Stimulated activated CD4-positive, alpha-beta T cell treated with anti-CD3 and anti-CD28 coated beads, Interleukin-12 subunit alpha, Interleukin-12 subunit beta, amount 100 ng/mL, for 4 hours (primary cell): ENCODE results near the gene MRGPRD.

ENCODE experiments used
- DNase-seq: peaks from one replicate; pipeline ENCODE4 v3.0.0-alpha.2; 2020

Gene MRGPRD

DNA sequence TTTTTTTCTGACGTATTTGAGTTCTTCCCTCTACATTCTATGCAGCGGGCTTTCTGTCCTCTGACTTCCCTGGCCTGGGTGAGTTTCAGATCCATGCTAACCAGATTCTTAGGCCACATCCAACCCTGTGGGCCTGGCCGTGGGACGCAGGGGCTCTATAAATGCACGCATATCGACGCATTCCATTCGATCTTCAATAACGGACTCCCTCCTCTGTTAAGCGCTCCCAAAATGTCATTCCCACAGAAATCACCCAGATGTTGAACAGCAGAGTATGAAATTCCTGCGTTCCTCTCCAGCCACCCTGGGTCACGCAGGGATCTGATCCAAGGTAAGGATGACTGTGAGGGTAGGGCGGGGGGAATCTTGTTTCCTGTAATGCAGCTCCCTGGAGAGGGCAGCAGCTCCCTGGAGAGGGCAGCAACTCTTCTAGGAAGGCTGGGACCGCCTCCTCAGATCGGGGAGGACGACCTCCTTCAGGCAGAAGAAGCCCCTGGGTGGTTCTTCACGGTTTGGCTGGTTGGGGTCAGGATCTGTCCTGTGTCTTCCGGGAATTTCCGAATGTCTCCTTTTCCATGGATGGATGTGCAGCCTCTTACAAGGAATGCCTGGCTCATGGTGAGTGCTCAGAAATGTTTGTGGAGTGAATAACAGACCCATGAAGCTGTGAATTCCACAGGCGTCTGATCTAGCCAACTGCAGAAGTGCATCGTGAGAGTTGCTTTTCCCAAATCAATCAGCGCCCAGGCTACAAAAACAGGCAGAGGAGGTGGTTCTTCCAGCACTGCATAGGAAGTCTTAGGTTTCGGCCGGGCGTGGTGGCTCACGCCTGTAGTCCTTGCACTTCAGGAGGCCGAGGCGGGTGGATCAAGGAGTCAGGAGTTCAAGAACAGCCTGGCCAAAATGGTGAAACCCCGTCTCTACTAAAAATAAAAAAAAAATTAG lies 12.2 kb downstream of the MRGPRD start:
- DNase-seq = no peak

- no peak for DNase-seq
Measured at GRCh38 chr11:68966894-68967780, 13.6 kb downstream of the MRGPRD start.

DNA sequence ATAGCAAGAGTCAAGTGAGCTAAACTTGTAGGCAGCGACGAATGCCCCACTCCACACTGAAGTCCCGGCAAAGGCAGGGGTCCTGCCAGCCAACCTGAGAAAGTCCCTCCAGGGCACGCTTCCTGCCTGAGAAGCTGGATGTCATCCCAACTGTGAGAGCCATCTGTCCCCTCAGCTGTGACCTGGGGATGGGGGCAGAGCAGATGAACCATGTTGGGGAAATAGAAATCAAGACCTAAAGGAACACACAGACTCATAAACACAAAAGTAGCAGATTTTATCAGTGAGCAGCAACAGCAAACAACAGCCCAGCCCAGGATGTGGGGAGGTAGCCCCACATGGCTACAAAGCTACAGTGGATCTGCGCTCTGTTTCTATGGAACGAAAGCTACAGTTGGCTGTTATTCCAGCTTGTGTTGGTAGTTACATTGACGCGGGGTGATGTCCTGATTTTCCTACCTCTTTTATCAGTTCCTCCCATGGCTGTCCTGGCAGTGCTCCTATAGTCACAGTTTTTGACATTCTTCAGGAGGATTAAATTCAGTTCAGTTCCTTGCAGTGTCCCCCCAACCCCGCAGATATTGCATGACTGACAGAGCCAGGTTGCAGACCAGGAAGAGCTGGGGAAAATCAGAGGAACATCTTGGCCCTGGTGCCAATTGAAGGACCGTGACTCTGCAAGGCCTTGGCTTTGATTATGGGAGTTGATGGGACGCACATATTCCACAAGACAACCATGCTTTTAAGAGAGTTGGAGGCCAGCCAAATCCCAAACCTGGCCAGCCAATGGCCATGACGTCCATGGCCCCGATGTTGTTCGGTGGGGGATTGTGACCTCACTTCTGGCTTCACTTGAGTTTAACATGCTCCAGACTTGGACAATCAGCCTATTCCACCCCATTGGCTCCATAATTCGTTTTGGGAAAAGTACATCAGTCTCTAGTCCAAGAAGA lies 14.6 kb downstream of the MRGPRD start:
- DNase-seq = no peak

DNA sequence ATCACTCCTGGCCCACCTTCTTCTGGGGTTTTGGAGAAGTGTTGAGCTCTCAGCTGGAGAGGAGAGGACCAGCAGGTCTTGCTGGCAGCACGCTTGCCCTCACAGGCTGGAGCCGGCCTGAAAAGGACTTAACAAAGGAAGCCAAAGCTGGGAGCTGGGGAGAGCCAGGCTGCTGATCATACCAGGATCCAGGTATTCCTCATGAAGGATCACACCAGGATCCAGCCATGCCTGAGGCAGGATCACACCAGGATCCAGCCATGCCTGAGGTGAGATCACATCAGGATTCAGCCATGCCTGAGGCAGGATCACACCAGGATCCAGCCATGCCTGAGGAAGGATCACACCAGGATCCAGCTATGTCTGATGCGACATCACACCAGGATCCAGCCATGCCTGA lies 17.0 kb downstream of the MRGPRD start:
- no peak for DNase-seq

DNA sequence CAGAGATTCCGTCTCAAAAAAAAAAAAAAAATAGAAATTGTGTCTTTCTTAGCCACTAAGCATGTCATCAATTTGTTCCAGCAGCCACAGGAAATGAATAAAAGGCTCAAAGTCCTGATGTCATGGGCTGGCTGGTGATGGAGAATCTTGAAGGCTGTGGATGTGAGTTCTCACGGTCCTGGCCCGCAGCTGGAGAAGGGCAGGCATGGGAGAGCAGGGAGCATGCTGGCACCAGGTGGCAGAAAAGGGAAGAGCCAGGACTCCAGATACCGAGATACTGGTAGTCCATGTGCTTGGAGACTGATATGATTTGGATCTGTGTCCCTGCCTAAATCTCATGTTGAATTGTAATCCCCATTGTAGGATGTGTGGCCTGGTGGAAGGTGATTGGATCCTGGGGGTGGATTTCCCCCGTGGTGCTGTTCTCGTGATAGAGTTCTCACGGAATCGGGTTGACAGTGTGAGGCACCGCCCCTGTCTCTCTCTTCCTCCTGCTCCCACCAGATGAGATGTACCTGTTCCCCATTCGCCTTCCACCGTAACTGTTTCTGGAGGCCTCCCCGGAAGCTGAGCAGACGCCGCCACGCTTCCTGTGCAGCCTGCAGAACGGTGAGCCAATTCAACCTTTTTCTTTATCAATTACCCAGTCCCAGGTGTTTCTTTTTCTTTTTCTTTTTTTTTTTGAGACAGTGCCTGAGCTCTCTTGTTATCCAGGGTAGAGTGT lies 18.1 kb downstream of the MRGPRD start:
- DNase-seq = no peak

DNA sequence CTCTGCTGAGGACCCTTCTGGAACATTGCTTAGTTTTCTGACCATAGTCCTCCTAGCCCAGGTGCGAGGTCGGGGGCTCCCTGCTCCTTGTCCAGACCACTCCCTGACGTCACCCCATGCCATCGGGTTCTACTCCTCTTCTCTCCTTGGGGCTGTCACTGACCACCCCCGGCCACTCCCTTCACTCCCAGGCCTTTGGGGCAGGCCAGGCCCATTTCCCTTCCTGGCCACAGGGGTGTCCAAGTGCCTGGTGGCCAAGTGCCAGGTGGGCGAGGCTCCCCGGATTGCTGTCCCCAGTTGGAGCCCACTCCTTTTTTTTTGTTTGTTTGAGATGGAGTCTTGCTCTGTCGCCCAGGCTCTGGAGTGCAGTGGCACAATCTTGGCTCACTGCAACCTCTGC lies 19.5 kb downstream of the MRGPRD start:
- no peak for DNase-seq

DNA sequence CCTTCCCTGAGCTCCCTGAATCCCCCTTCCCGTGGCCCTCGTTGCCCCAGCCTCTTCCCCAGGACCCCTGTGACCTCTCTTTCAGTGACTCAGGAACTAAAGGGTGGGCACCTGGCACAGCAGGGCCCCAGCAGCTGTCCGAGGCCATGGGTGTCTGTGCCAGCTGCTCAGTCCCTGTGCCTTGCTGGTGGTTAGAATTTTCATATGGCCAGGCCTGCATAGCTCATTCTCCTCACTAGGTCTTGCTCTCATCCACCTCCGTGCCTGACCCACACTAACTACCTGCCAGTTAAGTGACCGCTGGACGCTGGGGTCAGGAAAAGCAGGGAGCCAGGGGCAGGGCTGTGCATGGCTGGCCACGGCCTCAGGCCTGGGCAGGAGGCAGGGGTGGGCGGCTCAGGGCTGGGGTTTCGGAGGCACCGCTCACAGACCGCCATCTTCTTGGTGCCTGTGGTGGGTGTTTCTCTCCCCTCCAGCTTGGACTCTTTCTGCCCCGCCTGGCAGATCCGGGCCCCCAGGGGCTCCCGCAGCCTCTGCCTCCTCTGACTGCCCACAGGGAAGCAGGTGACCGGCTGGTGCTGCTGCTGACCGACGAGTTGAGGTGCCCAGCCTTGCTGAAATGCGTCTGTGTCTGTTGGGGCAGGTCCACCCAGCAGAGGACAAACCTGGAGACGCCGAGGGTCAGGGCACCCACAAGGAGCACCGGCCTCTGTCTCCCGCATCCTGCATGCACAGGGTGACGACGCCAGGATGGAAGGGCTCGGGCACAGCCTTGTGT lies 20.3 kb downstream of the MRGPRD start:
- no peak for DNase-seq

DNA sequence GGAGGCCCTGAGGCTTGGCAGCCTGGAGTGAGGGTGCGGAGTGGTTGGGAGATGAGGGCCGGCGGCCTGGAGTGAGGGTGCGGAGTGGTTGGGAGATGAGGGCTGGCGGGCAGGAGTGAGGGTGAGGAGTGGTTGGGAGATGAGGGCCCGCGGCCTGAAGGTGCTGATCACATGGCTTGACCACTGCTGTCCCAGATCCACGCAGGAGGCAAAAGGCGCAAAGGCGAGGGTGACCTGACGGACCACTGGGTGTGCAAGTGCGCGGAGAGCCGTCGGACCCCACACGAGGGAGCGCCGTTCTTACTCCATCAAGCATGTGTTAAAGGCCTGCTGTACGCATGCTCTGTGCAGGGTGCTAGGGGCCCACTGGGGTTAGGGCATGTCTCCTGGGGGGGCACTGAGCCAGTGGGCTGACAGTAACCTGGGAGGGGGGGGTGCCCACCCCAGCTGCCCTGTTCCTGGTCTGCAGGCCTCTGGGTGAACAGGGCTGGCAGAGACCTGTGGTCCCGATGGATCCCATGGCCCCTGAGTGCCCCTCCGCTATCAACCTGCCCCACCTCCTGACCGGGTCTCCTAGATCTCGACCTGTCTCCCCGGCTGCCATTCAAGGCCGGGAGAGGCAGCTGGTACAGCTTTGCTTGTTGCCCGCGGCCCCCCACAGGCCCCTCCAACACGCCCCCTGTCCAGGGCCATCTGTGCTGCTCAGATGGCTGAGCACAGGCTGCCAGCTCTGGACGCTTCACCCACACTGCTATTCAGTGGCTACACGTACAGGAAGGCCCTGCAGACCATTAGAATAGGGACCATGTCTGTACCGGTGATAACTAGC lies 21.1 kb downstream of the MRGPRD start:
- no peak for DNase-seq

GRCh38 chr11:68958211-68958610 lies 22.6 kb downstream of the MRGPRD start:
- no peak for DNase-seq

- DNase-seq = no peak
Measured at GRCh38 chr11:68956547-68957254, 24.1 kb downstream of the MRGPRD start.

- no peak for DNase-seq
Measured at GRCh38 chr11:68956142-68956541, 24.6 kb downstream of the MRGPRD start.

DNA sequence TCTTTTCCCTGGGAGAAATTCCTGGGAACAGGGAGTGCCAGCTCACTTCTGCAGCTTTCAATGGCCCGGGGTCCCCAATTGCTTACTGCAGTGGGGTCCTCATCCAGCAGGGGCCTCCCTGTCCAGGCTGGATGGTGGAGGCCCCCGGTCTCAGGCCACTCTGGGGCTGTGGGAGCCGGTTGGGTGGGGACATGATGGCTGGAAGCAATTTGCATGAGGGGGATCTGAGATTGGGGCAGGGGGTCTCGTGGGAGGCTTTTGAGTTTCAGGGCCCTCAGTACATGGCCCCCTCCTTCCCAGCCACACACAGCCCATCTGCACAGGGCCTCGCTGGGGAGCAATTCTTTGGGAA lies 25.2 kb downstream of the MRGPRD start:
- DNase-seq = no peak

GRCh38 chr11:68954836-68955606 lies 25.8 kb downstream of the MRGPRD start:
- no peak for DNase-seq

DNA sequence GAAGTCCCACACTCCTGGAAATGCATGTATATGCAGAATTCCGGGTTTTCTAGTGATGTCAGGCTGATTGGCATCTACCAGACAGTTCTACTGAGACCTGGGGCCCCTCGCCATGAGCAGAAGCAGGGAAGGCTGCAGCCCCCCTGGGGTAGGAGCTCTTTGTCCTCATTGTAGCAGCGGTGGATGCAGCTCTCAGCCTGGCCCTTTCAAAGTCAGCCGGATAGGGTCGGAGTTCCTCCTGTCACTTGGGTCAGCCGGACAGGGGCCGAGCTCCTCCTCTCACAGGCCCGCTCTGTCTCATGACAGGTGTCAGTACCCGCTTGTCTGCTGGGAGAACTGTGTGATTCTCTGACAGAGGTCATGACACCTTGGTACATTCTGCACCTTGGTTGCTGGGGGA lies 30.0 kb downstream of the MRGPRD start:
- no peak for DNase-seq

DNA sequence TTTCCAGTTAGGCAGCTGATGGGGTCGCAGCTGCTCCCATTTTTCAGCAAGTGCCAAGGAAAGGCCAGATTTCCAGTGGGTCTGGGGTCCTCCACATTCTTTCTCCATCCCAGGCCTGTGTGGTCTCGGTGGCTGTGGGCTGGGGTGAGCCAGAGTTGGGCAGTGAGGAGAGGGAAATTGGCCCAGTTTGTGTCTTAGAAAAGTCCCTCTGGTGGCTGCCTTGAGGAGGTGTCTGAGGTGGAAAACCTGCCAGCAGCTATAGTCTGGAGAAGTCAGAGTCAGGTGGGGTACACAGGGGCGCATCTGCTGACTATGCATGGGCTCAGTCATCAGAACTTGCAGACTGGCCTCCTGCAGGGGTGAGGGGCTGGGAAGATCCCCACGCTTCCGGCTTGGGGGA lies 30.5 kb downstream of the MRGPRD start:
- no peak for DNase-seq

GRCh38 chr11:68948935-68949334 lies 31.9 kb downstream of the MRGPRD start:
- DNase-seq = no peak

GRCh38 chr11:68948496-68948895 lies 32.3 kb downstream of the MRGPRD start:
- DNase-seq = no peak

DNA sequence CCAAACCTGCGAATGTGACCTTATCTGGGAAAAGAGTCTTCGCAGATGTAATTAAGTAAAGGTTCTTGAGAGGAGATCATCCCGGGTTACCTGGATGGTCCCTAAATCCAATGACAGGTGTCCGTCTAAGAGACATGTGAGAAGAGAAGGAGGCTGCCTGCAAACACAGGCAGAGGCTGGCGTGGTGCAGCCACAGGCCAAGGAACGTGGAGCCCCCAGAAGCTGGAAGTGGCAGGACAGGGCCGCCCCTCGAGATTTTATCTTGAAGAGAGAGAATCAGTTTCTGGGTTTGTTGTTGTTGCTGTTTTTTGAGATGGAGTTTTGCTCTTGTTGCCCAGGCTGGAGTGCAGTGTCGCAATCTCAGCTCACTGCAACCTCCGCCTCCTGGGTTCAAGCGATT lies 33.6 kb downstream of the MRGPRD start:
- no peak for DNase-seq
